ENCODE results near the gene HMX1.

DNA sequence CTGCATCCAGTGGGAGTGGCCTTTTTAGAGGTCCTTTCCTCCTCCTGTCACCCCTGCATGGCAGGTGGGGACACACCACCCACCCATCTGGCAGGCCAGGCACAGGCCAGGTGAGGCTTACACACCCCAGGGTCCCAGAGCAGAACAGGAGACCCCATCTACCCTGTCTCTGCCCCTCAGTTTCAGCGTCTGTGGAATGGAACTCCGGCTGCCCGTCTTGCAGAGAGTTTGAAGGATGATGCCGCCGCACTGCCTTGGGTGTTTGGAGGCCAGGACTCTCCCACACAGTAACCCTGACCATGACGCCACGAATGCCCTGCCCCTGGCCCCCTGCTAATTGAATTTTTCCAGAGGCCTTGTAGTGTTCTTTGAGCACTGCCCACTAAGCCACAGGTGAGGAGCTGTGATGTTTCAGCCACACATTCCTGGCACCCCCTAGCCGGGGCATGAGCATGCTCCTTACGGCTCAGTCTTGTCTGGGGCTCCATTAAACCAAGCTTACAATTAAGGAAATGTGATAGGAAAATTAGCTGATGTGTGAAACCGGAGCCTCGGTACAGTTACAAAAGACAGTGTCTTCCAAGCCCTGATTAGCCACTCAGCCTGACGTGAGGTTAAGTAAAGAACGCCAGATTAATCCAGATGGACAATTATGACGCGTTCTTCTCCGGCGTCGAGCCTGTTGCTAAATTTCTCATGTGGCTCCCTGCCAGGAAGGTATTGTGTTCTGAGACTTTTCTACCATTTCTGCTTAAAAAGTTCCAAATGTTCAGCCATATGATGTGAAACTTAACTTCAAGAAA is 39.3 kb downstream of the HMX1 start:
- TF ChIP-seq EZH2 (IDR thresholded peaks at IDR 0.05; ENCODE audit: insufficient read depth, poor library complexity, severe bottlenecking) = no peak
- TF ChIP-seq EZH2phosphoT487 (IDR thresholded peaks at IDR 0.05; ENCODE audit: insufficient read depth, low read depth) = no peak
